HG02981 (cell line): ENCODE results near the gene ZNF205.
"Not testable (repeated sequence)": the region's sequence is repeated elsewhere in the genome, so short reads cannot be mapped to it uniquely, and the experiment has no call there.

Experiments used
- ATAC-seq: cut with Tn5 transposase; IDR thresholded peaks from one replicate; pipeline ENCODE4 v1.9.1; 2021; ENCODE audit warnings: mild to moderate bottlenecking, moderate library complexity; ENCODE audit not compliant: unreplicated experiment

Gene ZNF205

DNA sequence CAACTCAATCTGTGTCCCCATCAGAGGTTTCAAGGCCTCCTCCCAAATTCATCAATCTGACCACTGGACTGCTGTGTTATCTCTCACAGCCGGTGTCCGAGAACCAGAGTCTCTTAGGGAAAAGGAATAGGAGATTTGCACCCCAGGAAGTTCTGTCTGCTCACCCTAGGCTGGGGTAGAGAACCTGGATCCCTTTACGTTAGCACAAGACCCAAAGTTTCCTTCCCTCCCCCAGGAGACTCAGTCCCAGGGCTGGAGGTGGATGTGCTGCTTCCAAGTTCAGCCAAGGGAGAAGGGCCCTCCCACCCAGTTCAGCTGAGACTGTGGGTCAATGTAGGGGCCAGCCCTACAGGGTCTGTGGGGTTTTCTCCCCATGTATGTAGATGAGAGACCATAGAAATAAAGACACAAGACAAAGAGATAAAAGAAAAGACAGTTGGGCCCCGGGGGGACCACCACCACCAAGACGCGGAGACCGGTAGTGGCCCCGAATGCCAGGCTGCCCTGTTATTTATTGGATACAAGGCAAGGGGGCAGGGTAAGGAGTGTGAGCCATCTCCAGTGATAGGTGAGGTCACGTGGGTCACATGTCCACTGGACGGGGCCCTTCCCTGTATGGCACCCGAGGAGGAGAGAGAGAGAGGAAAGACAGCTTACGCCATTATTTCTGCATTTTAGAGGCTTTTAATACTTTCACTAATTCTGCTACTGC, 52.9 kb downstream of the ZNF205 start:
- no peak for ATAC-seq

DNA sequence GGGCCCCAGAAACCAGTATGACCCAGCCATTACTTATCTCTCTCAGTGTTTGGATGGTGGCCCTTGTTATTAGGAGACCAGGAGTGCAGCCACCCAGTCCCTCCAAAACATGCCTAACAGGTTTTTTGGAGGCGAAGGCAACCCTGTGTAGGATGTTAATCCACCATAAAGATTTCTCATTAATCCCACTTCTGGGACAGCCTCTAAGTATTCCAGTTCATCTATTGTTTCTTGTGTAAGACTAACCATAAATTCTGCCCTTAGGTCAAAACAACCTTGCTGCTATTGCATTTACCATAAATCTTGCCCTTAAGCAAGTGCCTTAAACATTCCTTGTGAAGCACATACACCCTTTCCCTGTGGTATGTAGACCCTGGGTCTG, 54.1 kb downstream of the ZNF205 start:
- no peak for ATAC-seq

DNA sequence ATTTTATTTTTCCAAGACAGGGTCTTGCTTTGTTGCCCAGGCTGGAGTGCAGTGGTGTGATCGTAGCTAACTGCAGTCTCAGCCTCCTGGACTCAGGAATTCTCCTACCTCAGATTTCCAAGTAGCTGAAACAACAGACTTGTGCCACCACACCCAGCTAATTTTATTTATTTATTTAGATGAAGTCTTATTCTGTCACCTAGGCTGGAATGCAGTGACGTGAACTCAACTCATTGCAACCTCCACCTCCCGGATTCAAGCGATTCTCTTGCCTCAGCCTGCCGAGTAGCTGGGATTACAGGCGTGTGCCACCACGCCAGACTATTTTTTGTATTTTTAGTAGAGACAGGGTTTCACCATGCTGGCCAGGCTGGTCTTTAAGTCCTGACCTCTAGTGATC, 56.3 kb downstream of the ZNF205 start:
- ATAC-seq, result not testable (repeated sequence)
